Measurements from ENCODE around the gene STAC2.
A peak's percentile ranks its signal among the peaks of the same experiment; 100 is the strongest.

GRCh38 chr17:39235555-39236449 lies 10.1 kb upstream of the STAC2 start:
- TF ChIP-seq CTCF (IDR thresholded peaks at IDR 0.05; ENCODE audit: low read depth, low read length) (peak; percentile 99), MAX (IDR thresholded peaks at IDR 0.05; ENCODE audit: low read depth, low read length) (peak; percentile 55)
